Left renal pelvis (tissue), 4 donors: Measurements from ENCODE around the gene HS6ST2. TPM values are rescaled to one million over a fixed set of nuclear protein-coding genes. Genes with fewer than 3 reads are reported as not detected.

Source experiments
- DNase-seq, 4 donors: peaks; one replicate each; pipeline ENCODE4 v3.0.0-alpha.2; 2013; ENCODE audit warnings: low read depth in 4 of 4, low spot score in 3 of 4
- polyA plus RNA-seq, 4 donors: library from polyadenylated mRNA; unstranded; fragments of 120-200 nt; gene quantifications; one replicate each; pipeline ENCODE4 v1.2.1, GENCODE V29; 2013; ENCODE audit not compliant: insufficient read length in 4 of 4

The HS6ST2 gene
- polyA plus RNA-seq, 4 donors: 21.6 to 40.2 (median 27.2) TPM

DNA sequence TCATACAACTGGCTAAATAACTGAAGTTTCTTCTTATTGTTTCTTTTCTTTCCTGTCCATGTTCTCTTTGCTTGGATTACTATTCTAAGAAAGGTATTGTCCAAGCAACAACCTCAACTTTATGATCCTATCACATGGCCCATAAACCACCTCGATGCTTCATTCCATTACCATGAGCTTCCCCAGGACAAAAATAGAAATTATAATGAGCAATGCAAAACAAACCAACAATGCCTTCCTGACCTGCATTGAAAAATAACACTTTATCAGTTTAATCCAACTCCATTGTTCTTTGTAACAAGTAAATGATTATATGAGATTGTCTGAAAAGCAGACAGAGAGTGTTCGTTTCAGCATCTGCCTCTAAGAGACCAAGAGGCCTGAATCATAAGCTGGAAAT is 148.8 kb downstream of the HS6ST2 start:
- no peak for DNase-seq

DNA sequence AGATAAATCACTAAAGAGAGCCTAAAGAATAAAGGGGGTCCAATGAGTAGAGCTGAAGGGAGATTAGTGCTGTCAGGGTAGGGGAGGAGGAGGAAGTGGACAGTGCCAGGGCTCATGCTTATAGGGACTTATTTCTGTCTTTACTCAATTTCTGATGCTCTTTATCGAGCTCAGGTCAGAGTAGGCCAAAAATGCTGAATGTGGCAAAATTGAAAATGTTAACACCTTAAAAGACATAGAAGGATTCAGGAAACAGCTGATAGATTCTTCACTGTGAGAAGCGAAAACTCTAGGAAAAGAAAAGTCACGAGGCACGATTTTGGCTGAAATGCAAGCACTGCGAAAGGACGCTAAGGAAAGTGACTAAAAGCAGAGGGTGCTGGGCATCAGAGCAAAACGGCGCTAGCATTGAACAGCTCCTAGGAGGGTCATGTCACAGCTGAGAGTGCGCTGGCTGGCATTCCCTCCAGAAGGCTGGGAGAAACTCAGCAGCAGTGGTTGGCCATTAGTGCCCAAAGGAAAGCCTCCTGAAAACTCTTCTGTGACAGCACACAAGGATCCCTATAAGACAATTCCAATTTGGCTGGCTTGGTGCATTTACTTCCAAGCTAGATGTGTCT is 150.9 kb downstream of the HS6ST2 start:
- DNase-seq: no peak

DNA sequence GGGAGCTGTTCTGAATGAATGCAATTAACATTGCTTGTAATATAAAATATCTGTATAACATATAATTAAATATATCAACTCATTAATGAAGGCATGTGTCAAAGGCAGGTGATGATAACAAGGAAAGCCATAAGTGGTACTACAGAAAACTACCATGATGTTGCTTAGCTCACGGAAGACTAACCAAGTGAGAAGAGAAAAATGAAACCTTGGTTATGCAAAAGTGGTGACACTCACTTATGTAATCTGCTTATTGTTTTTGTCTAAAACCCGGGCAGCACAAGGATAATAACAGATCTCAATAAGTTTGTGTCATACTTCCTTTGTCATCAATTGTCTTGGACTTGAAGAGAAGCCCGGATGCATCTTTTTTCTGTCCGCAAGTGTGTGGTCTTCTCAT is 156.4 kb downstream of the HS6ST2 start:
- DNase-seq: no peak

DNA sequence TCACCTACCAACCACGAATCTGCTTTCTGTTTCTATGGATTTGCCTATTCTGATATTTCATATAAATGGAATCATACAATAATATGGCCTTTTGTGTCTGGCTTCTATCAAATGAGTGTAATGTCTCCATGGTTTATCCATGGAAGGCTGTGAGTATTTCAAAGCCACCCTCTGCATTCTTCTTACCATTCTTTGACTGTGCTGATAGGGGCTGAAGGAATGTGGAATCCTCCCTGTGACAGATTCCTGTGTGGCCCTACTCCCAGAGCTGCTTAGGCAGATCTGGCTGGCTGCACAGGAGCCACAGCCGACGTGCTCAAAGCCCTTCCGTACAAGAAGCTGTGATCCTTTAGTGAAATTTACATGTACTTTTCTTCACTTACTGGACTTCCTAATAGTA is 163.2 kb downstream of the HS6ST2 start:
- DNase-seq: no peak

DNA sequence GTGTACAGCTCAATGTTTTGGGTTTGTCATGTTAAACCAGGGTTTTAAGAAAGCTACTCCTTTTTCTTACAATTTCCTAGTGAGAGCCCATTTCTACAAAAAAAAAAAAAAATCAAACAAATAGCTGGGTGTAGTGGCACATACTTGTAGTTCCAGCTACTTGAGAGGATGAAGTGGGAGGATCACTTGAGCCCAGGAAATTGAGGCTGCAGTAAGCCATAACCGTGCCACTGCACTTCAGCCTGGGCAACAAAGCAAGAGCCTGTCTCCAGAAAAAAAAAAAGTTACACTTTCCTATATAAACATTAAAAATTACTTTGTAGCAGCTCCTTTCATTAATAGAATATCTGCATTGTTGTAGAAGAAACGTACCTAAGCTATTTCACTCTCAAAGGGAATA is 166.7 kb downstream of the HS6ST2 start:
- DNase-seq: no peak

DNA sequence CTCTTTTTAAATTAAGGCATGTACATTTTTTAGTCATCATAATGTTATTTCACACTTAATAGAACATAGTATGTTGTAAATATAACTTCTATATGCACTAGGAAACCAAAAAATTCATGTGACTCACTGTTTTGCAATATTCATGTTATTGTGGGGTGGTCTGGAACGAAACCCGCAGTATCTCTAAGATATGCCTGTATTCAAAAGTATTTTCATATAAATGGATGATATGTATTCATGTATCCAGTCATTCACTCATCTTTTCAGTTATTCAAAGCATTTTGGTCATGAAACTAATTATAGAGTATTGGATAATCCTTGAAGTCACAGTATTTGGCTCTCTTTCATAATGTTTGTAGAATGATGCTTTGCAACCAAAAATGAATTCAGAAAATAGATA is 168.1 kb downstream of the HS6ST2 start:
- no peak for DNase-seq

DNA sequence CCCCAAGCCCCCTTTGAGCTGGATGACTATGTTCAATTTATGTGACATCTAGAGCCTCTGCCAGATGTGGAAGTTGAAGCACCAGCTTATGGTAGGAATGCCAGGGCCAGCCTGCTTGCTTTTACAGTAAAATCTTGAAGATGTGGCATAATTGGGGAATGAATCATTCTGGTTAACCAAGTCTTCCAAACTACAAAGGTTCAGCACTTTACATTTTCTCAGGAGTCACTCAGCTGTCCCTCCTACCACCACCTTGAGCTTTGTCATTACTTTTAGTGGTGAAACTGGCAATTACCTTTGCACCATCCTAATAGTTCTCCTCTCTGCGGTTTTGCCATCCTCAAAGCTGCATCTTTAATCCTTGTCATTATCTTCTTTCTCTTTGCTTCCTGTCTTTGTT is 172.2 kb downstream of the HS6ST2 start:
- no peak for DNase-seq

DNA sequence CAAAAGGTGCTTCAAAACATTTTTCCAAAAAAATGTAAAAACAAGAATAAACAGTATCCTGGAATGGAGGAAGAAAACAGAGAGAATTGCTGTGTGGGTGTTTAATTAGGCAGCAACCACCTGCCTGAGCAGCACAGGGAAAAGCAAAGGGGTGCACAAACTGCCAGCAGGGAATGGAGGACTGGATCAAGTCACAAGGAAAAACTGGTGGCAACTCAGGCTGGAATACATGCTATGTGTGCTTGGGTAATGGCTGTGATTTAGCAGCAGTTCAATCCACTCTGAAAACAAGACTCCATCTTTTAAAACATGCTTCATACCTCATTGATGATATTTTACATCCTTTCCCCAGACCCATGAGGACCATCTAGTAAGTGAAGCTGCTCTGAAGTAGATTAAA is 179.5 kb downstream of the HS6ST2 start:
- no peak for DNase-seq

DNA sequence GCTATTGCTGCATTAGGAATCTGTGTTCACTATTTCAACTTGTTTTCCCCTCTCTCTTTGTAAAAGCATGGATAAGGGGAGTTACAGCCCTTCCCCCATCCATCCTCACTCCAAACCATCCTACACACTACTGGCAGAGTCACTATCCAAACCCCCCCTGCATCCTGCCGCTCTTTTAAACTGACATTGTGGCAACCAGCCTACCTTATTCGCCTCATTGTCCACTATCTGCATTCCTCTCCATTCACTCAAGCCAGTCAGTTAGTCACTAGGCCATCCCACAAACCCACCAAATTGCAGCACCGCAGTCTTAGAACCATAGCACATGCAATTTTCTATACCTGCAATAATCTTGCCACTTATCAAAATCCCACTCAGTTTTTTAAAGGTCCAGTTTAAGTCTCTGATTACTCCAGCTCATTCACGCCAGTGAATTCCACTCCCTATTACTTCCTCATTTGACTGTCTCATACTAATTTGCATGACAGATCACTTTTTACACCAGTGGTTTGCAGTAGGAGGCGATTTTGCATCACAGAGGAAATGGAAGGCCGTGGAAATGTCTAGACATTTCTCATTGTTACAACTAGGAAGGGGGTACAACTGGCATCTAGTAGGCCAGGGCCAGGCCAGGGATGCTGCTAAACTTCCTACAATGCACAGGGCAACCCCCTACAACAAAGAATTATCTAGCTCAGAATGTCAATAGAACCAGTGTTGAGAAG is 181.8 kb downstream of the HS6ST2 start:
- DNase-seq: no peak

DNA sequence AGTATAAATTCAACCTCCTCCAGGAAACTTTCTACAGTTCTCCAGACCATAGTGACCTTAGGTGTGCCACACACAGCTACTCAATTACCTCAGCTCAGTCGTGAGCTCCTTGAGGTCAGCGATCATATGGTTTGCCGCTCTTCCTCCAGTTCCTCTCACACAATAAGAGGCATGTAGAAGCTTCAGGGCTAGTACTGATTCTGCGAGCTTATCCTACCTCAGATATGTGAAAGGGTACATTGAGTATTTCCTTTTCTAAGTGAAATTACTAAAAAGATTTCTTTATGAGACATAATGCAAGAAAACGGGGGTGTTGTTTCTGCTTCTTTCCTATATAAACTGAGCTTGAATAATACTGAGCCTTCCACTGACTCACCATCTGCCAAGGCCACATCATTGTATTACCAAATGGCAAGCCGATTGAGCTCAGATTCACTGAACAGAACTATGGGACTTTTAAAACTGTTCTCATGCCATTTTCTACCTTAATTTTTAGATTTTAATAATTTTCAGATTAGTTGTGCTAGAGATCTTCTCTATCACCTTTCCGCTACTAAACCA is 183.1 kb downstream of the HS6ST2 start:
- DNase-seq: no peak

DNA sequence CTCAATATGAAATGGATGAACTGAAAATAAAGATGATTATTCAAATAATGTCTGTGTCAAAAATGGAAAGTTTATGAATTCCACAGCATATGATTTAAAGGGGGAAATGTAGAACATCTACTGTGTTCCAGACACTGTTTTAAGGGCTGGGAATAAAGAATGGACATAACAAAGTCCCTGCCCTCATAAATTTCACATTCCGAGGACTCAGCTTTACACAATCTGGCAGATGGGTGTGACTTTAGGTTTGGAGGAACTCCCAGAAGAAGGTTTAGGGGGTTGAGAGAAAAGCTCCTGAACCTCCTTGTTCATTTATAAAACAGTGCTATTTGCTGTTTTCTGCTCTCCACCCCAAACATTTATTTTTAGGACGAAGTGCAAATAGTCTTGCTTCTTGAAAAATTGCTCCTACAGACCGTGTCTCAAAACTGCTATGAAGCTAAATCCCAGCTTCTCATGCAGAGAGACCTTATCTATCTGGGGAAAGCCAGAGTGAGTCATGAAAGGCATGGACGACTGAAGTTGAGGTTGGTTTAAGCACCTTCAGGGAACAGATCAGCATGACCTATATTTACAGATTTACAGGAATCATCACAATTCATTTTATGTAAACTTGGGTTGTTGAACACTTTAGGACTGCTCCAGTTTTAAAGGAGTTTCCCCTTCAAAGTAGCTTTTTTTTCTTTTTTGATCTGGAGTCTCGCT is 184.3 kb downstream of the HS6ST2 start:
- no peak for DNase-seq

DNA sequence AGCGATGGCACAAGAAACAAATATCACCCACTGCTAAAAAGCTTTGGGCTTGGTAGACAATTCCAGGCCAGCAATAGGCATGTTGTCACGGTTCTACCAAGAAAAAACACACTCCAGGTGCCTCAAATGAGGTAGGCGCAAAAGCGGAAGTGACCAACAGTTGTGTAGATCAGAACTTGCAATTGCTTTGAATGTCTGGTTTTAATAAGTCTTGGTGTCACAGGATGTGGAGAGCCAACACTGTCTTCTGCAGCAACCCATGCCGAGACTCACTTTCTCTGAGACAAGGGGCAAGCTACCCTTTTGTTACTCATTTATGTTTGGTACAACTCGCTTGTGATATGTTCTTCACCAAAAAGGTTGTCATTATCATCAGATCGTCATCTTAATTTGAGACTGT is 188.8 kb downstream of the HS6ST2 start:
- no peak for DNase-seq

DNA sequence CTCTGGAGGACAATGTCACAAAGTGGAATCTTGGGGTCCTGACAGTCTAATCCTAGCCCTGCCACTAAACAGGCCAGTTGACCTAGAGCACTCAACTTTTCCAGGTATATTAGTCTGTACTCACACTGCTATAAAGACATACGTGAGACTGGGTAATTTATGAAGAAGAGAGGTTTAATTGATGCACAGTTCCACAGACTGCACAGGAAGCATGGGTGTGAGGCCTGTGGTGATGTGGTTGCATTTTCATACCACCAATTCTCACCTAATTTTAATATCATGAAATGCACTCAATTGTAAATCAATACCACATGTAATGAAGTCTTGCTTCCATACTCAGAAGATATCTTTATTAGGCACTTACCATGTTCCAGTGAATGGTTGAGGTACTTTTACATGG is 192.0 kb downstream of the HS6ST2 start:
- no peak for DNase-seq

DNA sequence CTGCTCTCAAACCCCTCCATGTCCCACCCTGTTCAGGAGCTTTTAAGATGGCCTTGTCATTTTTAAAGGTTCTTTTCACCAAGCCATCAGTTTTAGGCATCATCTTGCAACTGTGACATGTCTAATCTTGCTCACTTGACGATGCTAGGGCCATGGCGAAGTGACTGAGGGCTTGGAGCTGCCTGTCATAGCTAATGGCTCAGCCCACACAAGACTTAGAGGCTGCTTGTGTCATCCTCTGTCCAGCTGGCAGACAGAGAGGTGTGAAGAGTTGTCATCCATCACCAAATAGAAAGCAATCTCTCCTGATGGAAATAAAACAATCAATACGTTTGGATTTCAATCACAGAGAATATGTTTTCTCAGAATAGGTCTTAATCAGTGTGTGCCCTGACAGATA is 194.9 kb downstream of the HS6ST2 start:
- no peak for DNase-seq

DNA sequence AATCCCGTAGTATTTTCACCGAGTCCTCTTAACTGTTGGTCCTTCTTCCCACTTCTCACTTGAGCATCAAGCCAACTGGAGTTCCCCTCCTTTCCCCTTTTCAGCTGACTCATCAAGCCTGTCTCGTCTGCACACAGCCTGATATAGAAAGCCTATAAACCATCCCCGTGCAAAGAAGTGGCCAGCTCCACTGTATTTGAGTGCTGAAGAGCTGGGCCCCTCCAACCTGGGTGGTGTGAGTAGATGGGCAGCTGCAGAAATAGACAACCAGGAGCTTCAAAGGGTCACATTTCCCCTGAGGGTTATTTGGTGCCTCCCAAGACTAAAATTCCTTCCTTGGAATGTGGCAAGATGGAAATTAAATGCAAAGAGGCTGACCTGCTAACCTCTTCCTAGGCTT is 199.7 kb downstream of the HS6ST2 start:
- no peak for DNase-seq

DNA sequence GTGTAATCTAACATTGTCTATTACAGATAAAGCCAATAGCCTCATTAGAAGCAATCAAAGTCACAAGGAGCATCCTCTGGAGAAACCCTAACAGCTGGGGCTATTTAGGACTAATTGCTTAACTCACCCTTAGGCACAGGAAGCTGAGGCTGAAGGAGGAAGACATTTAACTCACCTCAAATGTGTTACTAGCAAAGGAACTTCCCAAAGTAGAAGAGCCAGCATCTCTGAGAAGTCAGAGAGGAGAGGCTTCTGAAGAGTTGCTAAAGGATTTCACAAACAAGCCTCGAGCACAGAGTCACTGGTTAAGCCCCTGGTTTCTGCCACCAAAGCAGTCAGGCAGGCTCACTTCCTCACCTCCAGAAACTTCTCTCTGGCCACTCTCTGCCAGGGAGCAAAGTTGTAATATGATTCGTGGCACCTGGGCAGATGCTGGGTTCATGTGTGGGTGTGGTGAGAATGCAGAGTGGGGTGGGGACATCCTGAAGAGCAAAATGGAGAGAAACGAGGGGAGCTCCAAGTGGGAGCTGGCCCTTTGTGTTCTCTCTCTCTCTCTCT is 201.3 kb downstream of the HS6ST2 start:
- no peak for DNase-seq

DNA sequence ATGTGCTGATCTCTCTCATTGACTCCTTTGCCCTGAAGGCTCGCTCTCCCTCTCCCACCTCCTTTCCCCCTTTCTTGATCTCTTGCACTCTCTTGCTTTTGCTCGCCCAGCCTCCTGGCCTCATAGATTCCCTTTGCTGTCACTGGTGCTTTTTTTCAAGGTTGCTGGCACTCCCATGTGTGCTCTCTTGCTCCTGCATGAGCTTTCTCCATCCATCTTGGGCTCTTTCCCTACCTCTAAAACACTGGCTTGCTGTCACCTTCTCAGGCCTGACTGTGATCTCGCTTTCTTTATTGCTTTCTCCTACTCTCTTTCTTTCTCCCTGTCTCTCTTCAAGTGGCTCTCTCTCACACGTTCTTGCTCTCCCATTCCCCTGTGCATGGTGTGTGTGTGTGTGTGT is 202.0 kb downstream of the HS6ST2 start:
- no peak for DNase-seq

DNA sequence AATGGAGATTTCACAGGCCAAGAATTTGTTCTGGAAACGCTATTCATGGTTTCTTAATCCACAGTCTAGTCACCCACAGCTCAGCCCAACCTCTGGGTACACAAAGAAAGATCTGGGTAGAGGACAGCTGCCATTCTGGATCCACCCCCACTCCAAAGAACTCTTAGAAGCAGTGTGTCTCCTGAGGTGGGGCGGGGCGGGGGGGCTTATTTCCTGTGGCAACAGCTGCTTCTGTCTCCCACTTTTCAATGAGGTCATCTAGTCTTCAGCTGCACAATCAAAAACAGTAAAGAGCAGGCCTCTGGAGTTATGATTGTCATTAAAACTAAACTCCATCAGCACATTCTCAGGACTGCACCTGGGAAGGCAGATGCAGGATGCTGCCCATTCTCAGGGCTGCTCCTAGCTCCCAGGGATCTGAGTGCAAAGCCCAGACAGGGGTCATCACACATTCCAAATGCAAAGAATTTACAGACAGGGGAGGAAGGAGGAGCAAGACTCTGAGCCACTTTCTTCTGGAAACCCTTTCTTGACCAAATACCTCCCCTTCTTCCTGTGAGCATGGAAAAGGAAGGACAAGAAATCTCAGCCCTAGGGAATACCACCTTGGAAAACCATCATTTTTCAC is 207.3 kb downstream of the HS6ST2 start:
- no peak for DNase-seq

DNA sequence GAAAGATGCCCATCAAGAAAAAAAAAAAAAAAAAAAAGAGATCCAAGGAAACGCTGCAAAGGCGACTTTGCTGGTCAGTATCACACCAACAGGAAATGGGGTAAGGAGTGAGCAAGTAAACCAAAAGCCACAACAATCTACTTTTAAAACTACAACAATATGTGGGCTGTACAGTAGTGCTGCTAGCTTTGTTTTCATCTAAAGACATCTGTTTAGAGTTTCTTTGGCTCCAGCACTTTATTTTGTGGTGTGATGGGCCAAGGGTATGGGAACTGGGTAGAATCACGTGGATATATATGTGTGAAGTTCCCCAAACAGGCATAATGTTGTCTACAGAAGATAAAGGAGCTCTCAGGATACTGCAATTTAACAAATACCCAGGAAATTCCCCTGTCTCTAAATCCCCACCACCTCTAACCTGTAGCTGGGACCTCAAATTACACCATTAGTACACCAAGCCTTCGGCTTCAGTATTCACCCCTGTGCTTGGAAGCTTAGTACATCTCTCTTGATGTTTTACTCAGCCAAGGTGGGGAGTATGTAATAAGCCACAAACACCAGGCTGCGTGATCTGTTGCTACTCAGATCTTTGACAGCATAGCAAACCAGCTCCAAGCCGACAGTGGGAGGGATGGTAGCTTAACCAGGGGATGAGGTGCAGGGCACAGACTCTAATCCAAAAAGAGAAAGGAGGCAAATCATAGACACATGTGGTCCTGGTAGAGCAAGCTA is 207.9 kb downstream of the HS6ST2 start:
- no peak for DNase-seq

DNA sequence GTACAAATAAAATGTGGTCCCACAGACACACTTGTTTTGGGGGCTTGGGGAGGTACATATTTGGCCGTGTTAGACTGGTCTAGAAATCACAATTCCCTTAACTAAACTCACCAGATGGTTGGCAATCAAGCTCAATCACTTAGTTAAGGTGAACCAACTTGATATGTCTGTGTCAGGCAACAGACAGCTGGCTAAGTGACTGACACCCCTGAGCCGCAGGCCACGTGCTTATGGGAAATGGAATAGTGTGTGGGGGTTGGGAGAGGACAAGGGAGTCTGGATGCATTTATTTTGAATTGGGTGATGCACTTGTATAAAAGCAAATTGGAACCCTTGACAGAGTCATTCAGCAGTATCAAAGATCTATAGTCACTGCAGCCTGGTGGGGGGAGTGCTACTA is 209.0 kb downstream of the HS6ST2 start:
- DNase-seq: no peak
